Measurements from ENCODE around the gene KMT2E. TPM values are rescaled to one million over a fixed set of nuclear protein-coding genes. Genes with fewer than 3 reads are reported as not detected.

The KMT2E gene
- total and polyA plus RNA-seq, 2 donors (not counting 3 experiments of a cell fraction or from before 2014, with no cell fraction given), result 19.0 to 74.8 TPM

DNA sequence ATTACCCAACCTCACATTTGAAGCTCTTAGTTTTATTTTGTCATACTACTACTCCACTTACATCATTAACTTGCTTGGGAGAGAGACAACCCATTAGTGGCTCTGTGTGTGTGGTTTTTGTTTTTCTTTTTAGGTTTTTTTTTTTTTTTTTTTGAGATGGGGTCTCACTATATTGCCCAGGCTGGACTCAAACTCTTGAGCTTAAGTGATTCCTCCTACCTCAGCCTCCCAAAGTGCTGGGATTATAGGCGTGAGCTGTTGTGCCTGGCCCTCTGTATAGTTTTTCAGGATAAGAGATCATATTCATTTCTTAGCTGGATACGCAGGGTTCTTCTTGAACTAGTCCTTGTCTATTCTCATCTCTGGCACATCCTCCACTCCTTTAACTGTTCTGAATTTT lies 41.1 kb downstream of the KMT2E start:
- dilution Hi-C loops (cut with MboI; ENCODE audit: extremely low pct_ligation_motif_present, low sequenced_read_pairs) (no loop called here), intact Hi-C loops (cut with micrococcal nuclease) (no loop called here)
- H2AFZ ChIP-seq (ENCODE audit: low read depth, low read length), result no peak overlapping the region
- no peaks in the 10 kb centered on the region for H3K9me1 ChIP-seq (replicated peaks; ENCODE audit: control insufficient read depth, extremely low read depth, insufficient read depth, low read length)
- DNase-seq (ENCODE audit: low read depth, low spot score), result no peak
- H3K4me2 ChIP-seq (ENCODE audit: insufficient read depth, low read length), result no peak overlapping the region
- H4K20me1 ChIP-seq (replicated peaks; ENCODE audit: control insufficient read depth, extremely low read depth, insufficient read depth, low read length), result peaks cover 8% of the 10 kb centered on the region
- ChIA-PET CTCF (interaction anchor here (0.7 to 1.8 kb wide), 4 partner anchors 13 to 133 kb away, joined by 3 to 4 read pairs (median 4); no protein-coding TSS in a partner anchor), POLR2A (interaction anchor here (1.2 kb wide), 1 partner anchor 42 kb away, joined by 3 read pairs; no protein-coding TSS in a partner anchor)
- H3K4me3 ChIP-seq (replicated peaks in 1 of 3; ENCODE audit: insufficient read depth in 1 of 3, low read depth in 1 of 3, low read length in 3 of 3), result no peak overlapping the region
- H3K4me1 ChIP-seq (ENCODE audit: control insufficient read depth, extremely low read depth, insufficient read depth, low read length), result no peaks in the 10 kb centered on the region
- BruUV-seq (replicated peaks), result no TSS peak
- H3K9me3 ChIP-seq (replicated peaks; ENCODE audit: control insufficient read depth, insufficient read depth, low read length), result no peaks in the 10 kb centered on the region
- peaks cover 2 to 5% of the 10 kb centered on the region in 2 experiments for H3K36me3 ChIP-seq (ENCODE audit: control insufficient read depth in 2 of 2, extremely low read depth in 1 of 2, insufficient read depth in 2 of 2, low read length in 2 of 2)
- H3K27me3 ChIP-seq (ENCODE audit: control insufficient read depth in 2 of 2, insufficient read depth in 2 of 2, low read length in 2 of 2), result no peaks in the 10 kb centered on the region
- H3K79me2 ChIP-seq (ENCODE audit: control insufficient read depth, insufficient read depth, low read length), result peaks cover 95% of the 10 kb centered on the region
- FAIRE-seq, result no peak
- TF ChIP-seq POLR2A (IDR thresholded peaks at IDR 0.05; ENCODE audit: low read depth, low read length), result no peak
- TF ChIP-seq, protein P1, sequence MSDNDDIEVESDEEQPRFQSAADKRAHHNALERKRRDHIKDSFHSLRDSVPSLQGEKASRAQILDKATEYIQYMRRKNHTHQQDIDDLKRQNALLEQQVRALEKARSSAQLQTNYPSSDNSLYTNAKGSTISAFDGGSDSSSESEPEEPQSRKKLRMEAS (IDR thresholded peaks at IDR 0.05; ENCODE audit: insufficient read depth, insufficient read length), result no peak
- no peak for TF ChIP-seq GATA2 (IDR thresholded peaks at IDR 0.05; ENCODE audit: insufficient read depth, insufficient read length, low read depth, low read length)
- no peak for TF ChIP-seq MYC (IDR thresholded peaks at IDR 0.05; ENCODE audit: low read depth, low read length)
- no peak for TF ChIP-seq CTCF (IDR thresholded peaks at IDR 0.05; ENCODE audit: extremely low read depth in 1 of 2, insufficient read depth in 1 of 2, low read depth in 1 of 2, low read length in 2 of 2)
- no peak for TF ChIP-seq JUN (IDR thresholded peaks at IDR 0.05; ENCODE audit: borderline replicate concordance, insufficient read depth, insufficient read length, low read depth)
- TF ChIP-seq FOS (IDR thresholded peaks at IDR 0.05; ENCODE audit: borderline replicate concordance, insufficient read depth, low read length), result no peak
- TF ChIP-seq POLR2AphosphoS5 (IDR thresholded peaks at IDR 0.05; ENCODE audit: insufficient read depth, low read depth, low read length), result no peak
- TF ChIP-seq EZH2 (IDR thresholded peaks at IDR 0.05; ENCODE audit: borderline replicate concordance, low read depth, low read length, severe bottlenecking), result no peak
- H3K27ac ChIP-seq (ENCODE audit: insufficient read depth, low read depth, low read length), result no peak overlapping the region
- no peak overlapping the region for H3K9ac ChIP-seq (replicated peaks; ENCODE audit: extremely low read depth, insufficient read depth, low read length)

Measured in endothelial cell of umbilical vein (primary cell).